ENCODE data around the gene DEUP1.

Gene DEUP1

GRCh38 chr11:93467054-93467453, 136.5 kb downstream of the DEUP1 start:
- Histone ChIP-seq H3K4me3 (ENCODE audit: insufficient read depth, low read length, poor library complexity, severe bottlenecking) (no peak overlapping the region), H3K4me2 (ENCODE audit: low read depth, low read length, poor library complexity, severe bottlenecking) (no peak overlapping the region), H3K27ac (ENCODE audit: low read depth, low read length) (no peak overlapping the region), H3F3A (ENCODE audit: insufficient read depth) (no peaks in the 10 kb centered on the region), H3K79me2 (ENCODE audit: insufficient read depth, low read length) (no peaks in the 10 kb centered on the region), H3K9me3 (ENCODE audit: insufficient read depth, low read length) (no peaks in the 10 kb centered on the region), H2AFZ (ENCODE audit: low read depth, low read length, severe bottlenecking) (no peak overlapping the region), H3K36me3 (ENCODE audit: low read length) (no peaks in the 10 kb centered on the region), H3K27me3 (ENCODE audit: low read length) (no peaks in the 10 kb centered on the region), H3K9ac (ENCODE audit: low read length) (no peak overlapping the region), H4K20me1 (ENCODE audit: low read depth, low read length) (no peaks in the 10 kb centered on the region), H3K9me2 (replicated peaks; ENCODE audit: insufficient read depth, low read length) (no peaks in the 10 kb centered on the region)
- TF ChIP-seq CTCF (IDR thresholded peaks at IDR 0.05; ENCODE audit: insufficient read depth, low read length, poor library complexity, severe bottlenecking) = no peak
- no peak for TF ChIP-seq EZH2phosphoT487 (conservative IDR thresholded peaks at IDR 0.05; ENCODE audit: low read length)

GRCh38 chr11:93468290-93468689, 137.7 kb downstream of the DEUP1 start:
- Histone ChIP-seq H3K36me3 (ENCODE audit: low read length) (no peaks in the 10 kb centered on the region), H2AFZ (ENCODE audit: low read depth, low read length, severe bottlenecking) (no peak overlapping the region), H3K27me3 (ENCODE audit: low read length) (no peaks in the 10 kb centered on the region), H3F3A (ENCODE audit: insufficient read depth) (no peaks in the 10 kb centered on the region), H4K20me1 (ENCODE audit: low read depth, low read length) (no peaks in the 10 kb centered on the region), H3K27ac (ENCODE audit: low read depth, low read length) (no peak overlapping the region), H3K9me3 (ENCODE audit: insufficient read depth, low read length) (no peaks in the 10 kb centered on the region), H3K4me3 (ENCODE audit: insufficient read depth, low read length, poor library complexity, severe bottlenecking) (no peak overlapping the region), H3K4me2 (ENCODE audit: low read depth, low read length, poor library complexity, severe bottlenecking) (no peak overlapping the region), H3K9ac (ENCODE audit: low read length) (no peak overlapping the region), H3K9me2 (replicated peaks; ENCODE audit: insufficient read depth, low read length) (no peaks in the 10 kb centered on the region), H3K79me2 (ENCODE audit: insufficient read depth, low read length) (no peaks in the 10 kb centered on the region)
- TF ChIP-seq EZH2phosphoT487 (conservative IDR thresholded peaks at IDR 0.05; ENCODE audit: low read length) = no peak
- no peak for TF ChIP-seq CTCF (IDR thresholded peaks at IDR 0.05; ENCODE audit: insufficient read depth, low read length, poor library complexity, severe bottlenecking)

GRCh38 chr11:93474123-93474522, 143.6 kb downstream of the DEUP1 start:
- H3K36me3 ChIP-seq (ENCODE audit: low read length) = no peaks in the 10 kb centered on the region
- no peak overlapping the region for H3K27ac ChIP-seq (ENCODE audit: low read depth, low read length)
- H3F3A ChIP-seq (ENCODE audit: insufficient read depth) = no peaks in the 10 kb centered on the region
- H3K9me3 ChIP-seq (ENCODE audit: insufficient read depth, low read length) = no peaks in the 10 kb centered on the region
- no peak overlapping the region for H2AFZ ChIP-seq (ENCODE audit: low read depth, low read length, severe bottlenecking)
- no peaks in the 10 kb centered on the region for H3K9me2 ChIP-seq (replicated peaks; ENCODE audit: insufficient read depth, low read length)
- H4K20me1 ChIP-seq (ENCODE audit: low read depth, low read length) = no peaks in the 10 kb centered on the region
- H3K4me2 ChIP-seq (ENCODE audit: low read depth, low read length, poor library complexity, severe bottlenecking) = no peak overlapping the region
- no peak overlapping the region for H3K9ac ChIP-seq (ENCODE audit: low read length)
- TF ChIP-seq EZH2phosphoT487 (conservative IDR thresholded peaks at IDR 0.05; ENCODE audit: low read length) (no peak), CTCF (IDR thresholded peaks at IDR 0.05; ENCODE audit: insufficient read depth, low read length, poor library complexity, severe bottlenecking) (no peak)
- no peaks in the 10 kb centered on the region for H3K79me2 ChIP-seq (ENCODE audit: insufficient read depth, low read length)
- H3K27me3 ChIP-seq (ENCODE audit: low read length) = no peaks in the 10 kb centered on the region; the same call in 1 of the 2 replicates
- H3K4me3 ChIP-seq (ENCODE audit: insufficient read depth, low read length, poor library complexity, severe bottlenecking) = no peak overlapping the region
